ENCODE measurements around the gene CDADC1. TPM values are rescaled to one million over a fixed set of nuclear protein-coding genes. Genes with fewer than 3 reads are reported as not detected.

Gene CDADC1
- total and polyA plus RNA-seq, 2 experiments from 2014 or later = 1.3 to 9.3 TPM

DNA sequence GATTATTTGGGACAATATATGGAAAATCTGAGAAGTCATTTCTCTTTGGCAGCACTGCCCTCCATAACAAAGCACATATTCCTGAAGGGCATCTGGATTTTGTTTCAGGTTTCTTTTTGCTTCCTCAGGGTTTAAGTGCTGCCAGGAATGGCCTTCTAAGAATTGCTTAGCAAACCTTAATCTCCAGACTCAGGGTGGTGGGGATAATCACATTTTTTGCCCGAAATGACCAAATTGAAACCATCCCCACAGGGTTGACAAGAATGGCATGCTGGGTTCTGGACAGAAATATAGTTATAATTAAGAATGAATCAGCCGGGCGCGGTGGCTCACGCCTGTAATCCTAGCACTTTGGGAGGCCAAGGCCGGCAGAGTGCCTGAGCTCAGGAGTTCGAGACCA, 6.4 kb upstream of the CDADC1 start (continued):
- TF ChIP-seq POLR2AphosphoS5 (IDR thresholded peaks at IDR 0.05; ENCODE audit: low read depth) = no peak
- TF ChIP-seq, protein P1, sequence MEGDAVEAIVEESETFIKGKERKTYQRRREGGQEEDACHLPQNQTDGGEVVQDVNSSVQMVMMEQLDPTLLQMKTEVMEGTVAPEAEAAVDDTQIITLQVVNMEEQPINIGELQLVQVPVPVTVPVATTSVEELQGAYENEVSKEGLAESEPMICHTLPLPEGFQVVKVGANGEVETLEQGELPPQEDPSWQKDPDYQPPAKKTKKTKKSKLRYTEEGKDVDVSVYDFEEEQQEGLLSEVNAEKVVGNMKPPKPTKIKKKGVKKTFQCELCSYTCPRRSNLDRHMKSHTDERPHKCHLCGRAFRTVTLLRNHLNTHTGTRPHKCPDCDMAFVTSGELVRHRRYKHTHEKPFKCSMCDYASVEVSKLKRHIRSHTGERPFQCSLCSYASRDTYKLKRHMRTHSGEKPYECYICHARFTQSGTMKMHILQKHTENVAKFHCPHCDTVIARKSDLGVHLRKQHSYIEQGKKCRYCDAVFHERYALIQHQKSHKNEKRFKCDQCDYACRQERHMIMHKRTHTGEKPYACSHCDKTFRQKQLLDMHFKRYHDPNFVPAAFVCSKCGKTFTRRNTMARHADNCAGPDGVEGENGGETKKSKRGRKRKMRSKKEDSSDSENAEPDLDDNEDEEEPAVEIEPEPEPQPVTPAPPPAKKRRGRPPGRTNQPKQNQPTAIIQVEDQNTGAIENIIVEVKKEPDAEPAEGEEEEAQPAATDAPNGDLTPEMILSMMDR (conservative IDR thresholded peaks at IDR 0.05; ENCODE audit: low read depth in 2 of 2) = no peak
- no peak for TF ChIP-seq ZNF114 (CRISPR knock-in tag; IDR thresholded peaks at IDR 0.05)
- TF ChIP-seq, protein P2, sequence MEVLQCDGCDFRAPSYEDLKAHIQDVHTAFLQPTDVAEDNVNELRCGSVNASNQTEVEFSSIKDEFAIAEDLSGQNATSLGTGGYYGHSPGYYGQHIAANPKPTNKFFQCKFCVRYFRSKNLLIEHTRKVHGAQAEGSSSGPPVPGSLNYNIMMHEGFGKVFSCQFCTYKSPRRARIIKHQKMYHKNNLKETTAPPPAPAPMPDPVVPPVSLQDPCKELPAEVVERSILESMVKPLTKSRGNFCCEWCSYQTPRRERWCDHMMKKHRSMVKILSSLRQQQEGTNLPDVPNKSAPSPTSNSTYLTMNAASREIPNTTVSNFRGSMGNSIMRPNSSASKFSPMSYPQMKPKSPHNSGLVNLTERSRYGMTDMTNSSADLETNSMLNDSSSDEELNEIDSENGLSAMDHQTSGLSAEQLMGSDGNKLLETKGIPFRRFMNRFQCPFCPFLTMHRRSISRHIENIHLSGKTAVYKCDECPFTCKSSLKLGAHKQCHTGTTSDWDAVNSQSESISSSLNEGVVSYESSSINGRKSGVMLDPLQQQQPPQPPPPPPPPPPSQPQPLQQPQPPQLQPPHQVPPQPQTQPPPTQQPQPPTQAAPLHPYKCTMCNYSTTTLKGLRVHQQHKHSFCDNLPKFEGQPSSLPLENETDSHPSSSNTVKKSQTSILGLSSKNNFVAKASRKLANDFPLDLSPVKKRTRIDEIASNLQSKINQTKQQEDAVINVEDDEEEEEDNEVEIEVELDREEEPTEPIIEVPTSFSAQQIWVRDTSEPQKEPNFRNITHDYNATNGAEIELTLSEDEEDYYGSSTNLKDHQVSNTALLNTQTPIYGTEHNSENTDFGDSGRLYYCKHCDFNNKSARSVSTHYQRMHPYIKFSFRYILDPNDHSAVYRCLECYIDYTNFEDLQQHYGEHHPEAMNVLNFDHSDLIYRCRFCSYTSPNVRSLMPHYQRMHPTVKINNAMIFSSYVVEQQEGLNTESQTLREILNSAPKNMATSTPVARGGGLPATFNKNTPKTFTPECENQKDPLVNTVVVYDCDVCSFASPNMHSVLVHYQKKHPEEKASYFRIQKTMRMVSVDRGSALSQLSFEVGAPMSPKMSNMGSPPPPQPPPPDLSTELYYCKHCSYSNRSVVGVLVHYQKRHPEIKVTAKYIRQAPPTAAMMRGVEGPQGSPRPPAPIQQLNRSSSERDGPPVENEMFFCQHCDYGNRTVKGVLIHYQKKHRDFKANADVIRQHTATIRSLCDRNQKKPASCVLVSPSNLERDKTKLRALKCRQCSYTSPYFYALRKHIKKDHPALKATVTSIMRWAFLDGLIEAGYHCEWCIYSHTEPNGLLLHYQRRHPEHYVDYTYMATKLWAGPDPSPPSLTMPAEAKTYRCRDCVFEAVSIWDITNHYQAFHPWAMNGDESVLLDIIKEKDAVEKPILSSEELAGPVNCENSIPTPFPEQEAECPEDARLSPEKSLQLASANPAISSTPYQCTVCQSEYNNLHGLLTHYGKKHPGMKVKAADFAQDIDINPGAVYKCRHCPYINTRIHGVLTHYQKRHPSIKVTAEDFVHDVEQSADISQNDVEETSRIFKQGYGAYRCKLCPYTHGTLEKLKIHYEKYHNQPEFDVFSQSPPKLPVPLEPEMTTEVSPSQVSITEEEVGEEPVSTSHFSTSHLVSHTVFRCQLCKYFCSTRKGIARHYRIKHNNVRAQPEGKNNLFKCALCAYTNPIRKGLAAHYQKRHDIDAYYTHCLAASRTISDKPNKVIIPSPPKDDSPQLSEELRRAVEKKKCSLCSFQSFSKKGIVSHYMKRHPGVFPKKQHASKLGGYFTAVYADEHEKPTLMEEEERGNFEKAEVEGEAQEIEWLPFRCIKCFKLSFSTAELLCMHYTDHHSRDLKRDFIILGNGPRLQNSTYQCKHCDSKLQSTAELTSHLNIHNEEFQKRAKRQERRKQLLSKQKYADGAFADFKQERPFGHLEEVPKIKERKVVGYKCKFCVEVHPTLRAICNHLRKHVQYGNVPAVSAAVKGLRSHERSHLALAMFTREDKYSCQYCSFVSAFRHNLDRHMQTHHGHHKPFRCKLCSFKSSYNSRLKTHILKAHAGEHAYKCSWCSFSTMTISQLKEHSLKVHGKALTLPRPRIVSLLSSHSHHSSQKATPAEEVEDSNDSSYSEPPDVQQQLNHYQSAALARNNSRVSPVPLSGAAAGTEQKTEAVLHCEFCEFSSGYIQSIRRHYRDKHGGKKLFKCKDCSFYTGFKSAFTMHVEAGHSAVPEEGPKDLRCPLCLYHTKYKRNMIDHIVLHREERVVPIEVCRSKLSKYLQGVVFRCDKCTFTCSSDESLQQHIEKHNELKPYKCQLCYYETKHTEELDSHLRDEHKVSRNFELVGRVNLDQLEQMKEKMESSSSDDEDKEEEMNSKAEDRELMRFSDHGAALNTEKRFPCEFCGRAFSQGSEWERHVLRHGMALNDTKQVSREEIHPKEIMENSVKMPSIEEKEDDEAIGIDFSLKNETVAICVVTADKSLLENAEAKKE (CRISPR knock-in tag; IDR thresholded peaks at IDR 0.05) = no peak
- no peak for TF ChIP-seq EZH2 (IDR thresholded peaks at IDR 0.05; ENCODE audit: low read depth, unreplicated experiment)

DNA sequence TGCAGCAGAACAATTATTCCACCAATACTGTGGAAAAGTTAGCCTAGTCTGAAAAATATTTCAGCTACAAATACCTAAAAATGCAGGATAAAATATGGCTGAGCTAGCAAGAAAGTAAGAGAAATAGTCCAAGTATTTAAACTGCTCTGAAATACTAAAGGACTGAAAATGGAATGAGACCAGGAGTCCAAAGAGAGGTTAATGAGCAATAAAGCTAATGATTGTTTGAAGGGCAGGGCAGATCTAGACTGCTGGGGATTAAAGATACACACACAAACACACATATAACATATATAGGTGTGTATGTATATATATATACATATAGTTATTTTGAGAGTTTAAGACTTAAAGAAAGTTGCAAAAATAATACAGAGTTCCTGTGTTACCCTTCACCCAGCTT, 2.6 kb upstream of the CDADC1 start:
- H3K36me3 Mint-ChIP-seq (ENCODE audit: low read depth) = no peaks in the 10 kb centered on the region
- no peak overlapping the region for H3K27ac ChIP-seq (ENCODE audit: low read depth)
- no peaks in the 10 kb centered on the region for H3K79me2 ChIP-seq (replicated peaks; ENCODE audit: insufficient read depth)
- H3F3A ChIP-seq (replicated peaks; ENCODE audit: low read depth) = peaks cover 6% of the 10 kb centered on the region; the same call in 1 of the 2 replicates
- DNase-seq (ENCODE audit: low spot score) (no peak), ATAC-seq (no peak)
- no peaks in the 10 kb centered on the region for H4K20me1 ChIP-seq (replicated peaks; ENCODE audit: insufficient read depth)
- H3K4me3 Mint-ChIP-seq = no peak overlapping the region
- H3K4me1 ChIP-seq (ENCODE audit: insufficient read depth) = no peaks in the 10 kb centered on the region
- H3K9me3 Mint-ChIP-seq = no peaks in the 10 kb centered on the region; the same call in 2 of the 3 replicates
- TF ChIP-seq JUNB (IDR thresholded peaks at IDR 0.05; ENCODE audit: unreplicated experiment) (no peak), ZNF331 (CRISPR knock-in tag; IDR thresholded peaks at IDR 0.05; ENCODE audit: low read depth) (no peak), NANOG (IDR thresholded peaks at IDR 0.05; ENCODE audit: borderline replicate concordance) (no peak), EZH2phosphoT487 (IDR thresholded peaks at IDR 0.05; ENCODE audit: unreplicated experiment) (no peak), STAT1 (IDR thresholded peaks at IDR 0.05; ENCODE audit: unreplicated experiment) (no peak), CREB1 (CRISPR knock-in tag; IDR thresholded peaks at IDR 0.05; ENCODE audit: low read depth) (no peak)
- TF ChIP-seq, protein P3, sequence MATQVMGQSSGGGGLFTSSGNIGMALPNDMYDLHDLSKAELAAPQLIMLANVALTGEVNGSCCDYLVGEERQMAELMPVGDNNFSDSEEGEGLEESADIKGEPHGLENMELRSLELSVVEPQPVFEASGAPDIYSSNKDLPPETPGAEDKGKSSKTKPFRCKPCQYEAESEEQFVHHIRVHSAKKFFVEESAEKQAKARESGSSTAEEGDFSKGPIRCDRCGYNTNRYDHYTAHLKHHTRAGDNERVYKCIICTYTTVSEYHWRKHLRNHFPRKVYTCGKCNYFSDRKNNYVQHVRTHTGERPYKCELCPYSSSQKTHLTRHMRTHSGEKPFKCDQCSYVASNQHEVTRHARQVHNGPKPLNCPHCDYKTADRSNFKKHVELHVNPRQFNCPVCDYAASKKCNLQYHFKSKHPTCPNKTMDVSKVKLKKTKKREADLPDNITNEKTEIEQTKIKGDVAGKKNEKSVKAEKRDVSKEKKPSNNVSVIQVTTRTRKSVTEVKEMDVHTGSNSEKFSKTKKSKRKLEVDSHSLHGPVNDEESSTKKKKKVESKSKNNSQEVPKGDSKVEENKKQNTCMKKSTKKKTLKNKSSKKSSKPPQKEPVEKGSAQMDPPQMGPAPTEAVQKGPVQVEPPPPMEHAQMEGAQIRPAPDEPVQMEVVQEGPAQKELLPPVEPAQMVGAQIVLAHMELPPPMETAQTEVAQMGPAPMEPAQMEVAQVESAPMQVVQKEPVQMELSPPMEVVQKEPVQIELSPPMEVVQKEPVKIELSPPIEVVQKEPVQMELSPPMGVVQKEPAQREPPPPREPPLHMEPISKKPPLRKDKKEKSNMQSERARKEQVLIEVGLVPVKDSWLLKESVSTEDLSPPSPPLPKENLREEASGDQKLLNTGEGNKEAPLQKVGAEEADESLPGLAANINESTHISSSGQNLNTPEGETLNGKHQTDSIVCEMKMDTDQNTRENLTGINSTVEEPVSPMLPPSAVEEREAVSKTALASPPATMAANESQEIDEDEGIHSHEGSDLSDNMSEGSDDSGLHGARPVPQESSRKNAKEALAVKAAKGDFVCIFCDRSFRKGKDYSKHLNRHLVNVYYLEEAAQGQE (IDR thresholded peaks at IDR 0.05; ENCODE audit: unreplicated experiment) = no peak
- TF ChIP-seq, protein P4, sequence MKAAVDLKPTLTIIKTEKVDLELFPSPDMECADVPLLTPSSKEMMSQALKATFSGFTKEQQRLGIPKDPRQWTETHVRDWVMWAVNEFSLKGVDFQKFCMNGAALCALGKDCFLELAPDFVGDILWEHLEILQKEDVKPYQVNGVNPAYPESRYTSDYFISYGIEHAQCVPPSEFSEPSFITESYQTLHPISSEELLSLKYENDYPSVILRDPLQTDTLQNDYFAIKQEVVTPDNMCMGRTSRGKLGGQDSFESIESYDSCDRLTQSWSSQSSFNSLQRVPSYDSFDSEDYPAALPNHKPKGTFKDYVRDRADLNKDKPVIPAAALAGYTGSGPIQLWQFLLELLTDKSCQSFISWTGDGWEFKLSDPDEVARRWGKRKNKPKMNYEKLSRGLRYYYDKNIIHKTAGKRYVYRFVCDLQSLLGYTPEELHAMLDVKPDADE (IDR thresholded peaks at IDR 0.05) = no peak
- H3K27me3 ChIP-seq (ENCODE audit: insufficient read depth) = no peaks in the 10 kb centered on the region
- H3K9me2 ChIP-seq (ENCODE audit: insufficient read depth) = no peaks in the 10 kb centered on the region
- no peaks in the 10 kb centered on the region for H3K36me3 ChIP-seq (ENCODE audit: insufficient read depth)
- peaks cover 2% of the 10 kb centered on the region; the same call in 1 of the 3 replicates for H3K4me1 Mint-ChIP-seq
- H3K4me2 ChIP-seq = no peak overlapping the region
- no peak overlapping the region for H2AFZ ChIP-seq
- no peak overlapping the region for H3K4me3 ChIP-seq
- H3K27me3 Mint-ChIP-seq (ENCODE audit: insufficient read depth, low read depth, poor library complexity) = peaks cover 9% of the 10 kb centered on the region
- no peak overlapping the region for H3K27ac Mint-ChIP-seq
